T-helper 1 cell treated with Interleukin-12 subunit alpha and Interleukin-12 subunit beta and Interleukin-4 antibody, amounts not matched to agents 30 μg/mL and 1 μg/mL, for 36 hours (primary cell): ENCODE data around the gene FAM180B.
A peak's percentile ranks its signal among the peaks of the same experiment; 100 is the strongest.

Experiments
- H3K27ac Mint-ChIP-seq: one replicate; pipeline ENCODE4 v1.8.0; 2021; ENCODE audit warnings: mild to moderate bottlenecking, mixed read lengths
- H3K27me3 Mint-ChIP-seq: one replicate; pipeline ENCODE4 v1.8.0; 2021; ENCODE audit warnings: low read depth, mixed read lengths
- H3K36me3 Mint-ChIP-seq: one replicate; pipeline ENCODE4 v1.8.0; 2021; ENCODE audit warnings: low read depth, mixed read lengths
- H3K4me1 Mint-ChIP-seq: one replicate; pipeline ENCODE4 v1.8.0; 2021; ENCODE audit warnings: low read depth, mixed read lengths
- H3K4me3 Mint-ChIP-seq: one replicate; pipeline ENCODE4 v1.8.0; 2021; ENCODE audit warnings: mild to moderate bottlenecking, moderate library complexity, mixed read lengths
- H3K9me3 Mint-ChIP-seq: one replicate; pipeline ENCODE4 v1.8.0; 2021; ENCODE audit warnings: mixed read lengths

The FAM180B gene

DNA sequence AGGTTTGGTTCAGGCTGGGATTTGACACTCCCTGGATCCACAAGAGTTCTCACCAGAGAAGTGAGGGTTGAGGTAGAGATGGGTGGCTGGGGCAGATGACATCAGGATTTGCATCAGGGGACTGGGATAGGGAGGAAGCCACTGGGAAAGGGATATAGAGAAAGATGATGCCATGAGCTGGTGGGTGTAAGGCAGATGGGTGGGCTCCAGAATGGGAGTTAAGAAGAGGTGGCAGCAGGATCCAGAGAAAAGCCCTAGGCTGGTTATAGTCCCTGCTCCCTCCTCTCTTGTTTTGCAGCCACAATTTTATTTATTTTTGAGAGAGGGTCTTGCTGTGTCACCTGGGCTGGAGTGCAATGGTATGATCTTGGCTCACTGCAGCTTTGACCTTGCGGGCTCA, 9.5 kb downstream of the FAM180B start:
- Mint-ChIP-seq H3K4me3 (no peak overlapping the region), H3K27ac (no peak overlapping the region), H3K36me3 (no peaks in the 10 kb centered on the region), H3K27me3 (peaks cover 32% of the 10 kb centered on the region), H3K4me1 (peaks cover 12% of the 10 kb centered on the region), H3K9me3 (no peaks in the 10 kb centered on the region)

DNA sequence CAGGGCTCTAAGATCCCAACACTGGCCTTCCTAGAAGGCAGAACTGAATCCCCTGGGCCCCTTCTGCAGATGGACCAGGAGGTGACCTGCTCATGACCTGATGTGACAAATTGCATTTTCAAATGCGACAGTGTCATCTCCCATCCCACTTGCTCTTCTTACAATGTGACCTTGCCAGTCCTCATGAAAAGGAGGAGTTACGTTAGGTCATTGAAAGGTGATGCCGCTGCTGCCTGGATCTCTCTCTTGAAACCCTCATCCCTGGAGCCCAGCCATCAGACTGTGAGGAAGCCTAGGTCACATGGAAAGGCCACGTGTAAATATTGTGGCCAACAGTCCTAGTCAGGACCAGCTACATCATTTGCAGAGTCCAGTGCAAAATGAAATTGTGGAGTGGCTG, 13.4 kb downstream of the FAM180B start:
- Mint-ChIP-seq H3K4me1 (no peaks in the 10 kb centered on the region), H3K9me3 (no peaks in the 10 kb centered on the region), H3K4me3 (no peak overlapping the region), H3K27ac (no peak overlapping the region), H3K27me3 (peaks cover 7% of the 10 kb centered on the region), H3K36me3 (no peaks in the 10 kb centered on the region)

DNA sequence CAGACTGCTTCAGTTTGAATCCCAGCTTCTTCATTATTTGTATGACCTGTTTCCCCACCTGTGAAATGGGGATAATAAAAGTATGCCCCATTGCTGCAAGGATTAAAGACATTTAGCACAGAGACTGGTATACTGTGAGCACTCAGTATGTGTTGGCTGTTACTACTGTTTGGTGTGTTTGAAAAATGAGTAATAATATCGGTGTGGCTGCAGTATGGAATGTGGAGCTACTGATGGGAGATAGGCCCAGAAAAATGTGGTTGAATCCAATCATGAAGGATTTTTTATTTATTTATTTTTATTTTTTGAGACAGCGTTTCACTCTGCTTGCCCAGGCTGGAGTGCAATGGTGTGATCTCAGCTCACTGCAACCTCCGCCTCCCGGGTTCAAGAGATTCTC, 16.8 kb downstream of the FAM180B start:
- no peak overlapping the region for H3K27ac Mint-ChIP-seq
- H3K27me3 Mint-ChIP-seq = no peaks in the 10 kb centered on the region
- no peak overlapping the region for H3K4me3 Mint-ChIP-seq
- H3K9me3 Mint-ChIP-seq = no peaks in the 10 kb centered on the region
- H3K36me3 Mint-ChIP-seq = peaks cover 7% of the 10 kb centered on the region
- H3K4me1 Mint-ChIP-seq = no peaks in the 10 kb centered on the region

DNA sequence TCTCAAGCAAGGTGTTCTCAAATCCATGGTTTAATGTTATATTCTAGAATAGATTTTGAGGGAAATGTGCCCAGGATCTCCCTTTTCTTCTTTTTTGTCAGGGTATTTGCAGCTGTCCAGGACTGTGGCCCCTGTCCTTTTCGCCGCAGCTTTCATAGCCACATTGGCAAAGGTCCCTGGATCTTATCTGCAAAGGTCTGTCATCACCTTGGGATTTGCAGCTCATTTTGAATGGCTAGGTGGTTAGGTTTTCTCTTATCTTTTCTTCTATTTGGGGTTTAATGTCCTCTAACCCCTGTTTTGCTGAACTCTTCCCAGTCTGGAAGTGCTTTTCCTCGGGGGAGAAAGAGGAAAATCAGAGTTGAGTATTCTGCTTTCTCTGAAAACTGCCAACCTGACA, 19.4 kb downstream of the FAM180B start:
- Mint-ChIP-seq H3K27ac (no peak overlapping the region), H3K4me1 (peaks cover 8% of the 10 kb centered on the region), H3K36me3 (peaks cover 12% of the 10 kb centered on the region), H3K27me3 (no peaks in the 10 kb centered on the region), H3K4me3 (no peak overlapping the region), H3K9me3 (no peaks in the 10 kb centered on the region)

DNA sequence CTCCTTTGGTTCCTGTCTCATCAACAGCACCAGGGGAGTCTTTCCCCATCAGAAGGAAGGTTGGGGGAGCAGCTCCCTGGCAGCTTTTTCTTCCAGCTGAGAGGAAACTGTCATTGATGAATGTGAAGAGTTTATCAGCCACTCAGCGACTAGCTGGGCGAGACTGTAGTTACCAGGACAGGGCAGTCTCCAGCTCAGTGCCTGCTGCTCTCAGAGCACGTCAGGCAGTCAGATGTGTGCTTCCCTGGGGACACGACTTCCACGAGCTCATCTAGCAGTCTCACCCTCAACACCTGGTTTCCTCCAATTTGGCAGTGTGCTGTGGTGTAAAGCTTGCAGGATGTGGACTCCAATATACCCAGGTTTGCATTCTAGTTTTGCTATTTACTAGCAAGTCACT, 20.3 kb downstream of the FAM180B start:
- H3K27me3 Mint-ChIP-seq = no peaks in the 10 kb centered on the region
- H3K27ac Mint-ChIP-seq = no peak overlapping the region
- H3K9me3 Mint-ChIP-seq = no peaks in the 10 kb centered on the region
- peaks cover 10% of the 10 kb centered on the region for H3K4me1 Mint-ChIP-seq
- peaks cover 13% of the 10 kb centered on the region for H3K36me3 Mint-ChIP-seq
- H3K4me3 Mint-ChIP-seq = no peak overlapping the region

DNA sequence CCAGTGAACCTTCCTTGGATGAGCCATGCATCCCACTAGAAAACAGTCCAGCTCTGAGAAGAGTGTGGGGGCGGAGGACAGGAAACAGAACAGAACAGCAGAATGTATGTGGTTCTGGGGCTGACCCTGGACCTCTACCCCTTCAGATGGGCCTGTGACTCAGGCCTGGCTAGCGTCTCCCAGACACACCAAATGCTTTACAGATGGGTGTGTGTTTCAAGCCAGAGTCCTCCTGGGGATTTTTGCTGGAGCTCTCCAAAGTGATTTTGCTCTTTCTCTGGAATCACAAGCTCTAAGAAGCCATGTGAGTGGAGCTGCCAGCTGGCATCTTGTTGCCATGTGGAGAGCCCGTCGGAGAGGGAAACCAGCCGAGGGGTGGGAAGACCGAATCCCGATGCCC, 20.9 kb downstream of the FAM180B start:
- Mint-ChIP-seq H3K9me3 (no peaks in the 10 kb centered on the region), H3K27me3 (no peaks in the 10 kb centered on the region), H3K4me3 (no peak overlapping the region), H3K36me3 (peaks cover 13% of the 10 kb centered on the region), H3K4me1 (peaks cover 11% of the 10 kb centered on the region), H3K27ac (no peak overlapping the region)

DNA sequence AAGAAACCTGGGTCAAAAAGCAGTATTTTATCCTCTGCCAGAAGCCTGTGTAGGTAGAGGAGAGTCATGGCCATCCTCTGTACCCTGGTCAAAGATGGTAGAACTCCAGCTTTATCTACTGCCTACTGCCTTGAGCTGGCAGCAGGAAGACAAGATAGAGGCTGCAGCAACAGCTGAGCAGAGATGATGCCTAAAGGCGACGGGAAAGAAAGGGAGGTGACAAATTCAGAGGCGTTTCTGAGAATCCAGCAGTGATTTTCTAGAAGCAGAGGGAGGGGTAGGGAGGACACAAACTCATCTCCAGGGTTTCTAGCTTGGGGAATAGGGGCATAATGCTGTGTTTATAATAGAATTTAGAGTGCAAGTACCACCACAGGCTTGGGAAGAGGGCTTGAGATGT, 23.2 kb downstream of the FAM180B start:
- H3K4me1 Mint-ChIP-seq = peaks cover 11% of the 10 kb centered on the region
- peaks cover 13% of the 10 kb centered on the region for H3K36me3 Mint-ChIP-seq
- no peaks in the 10 kb centered on the region for H3K27me3 Mint-ChIP-seq
- no peaks in the 10 kb centered on the region for H3K9me3 Mint-ChIP-seq
- peak overlapping the region; percentile 38 for H3K27ac Mint-ChIP-seq
- H3K4me3 Mint-ChIP-seq = no peak overlapping the region

DNA sequence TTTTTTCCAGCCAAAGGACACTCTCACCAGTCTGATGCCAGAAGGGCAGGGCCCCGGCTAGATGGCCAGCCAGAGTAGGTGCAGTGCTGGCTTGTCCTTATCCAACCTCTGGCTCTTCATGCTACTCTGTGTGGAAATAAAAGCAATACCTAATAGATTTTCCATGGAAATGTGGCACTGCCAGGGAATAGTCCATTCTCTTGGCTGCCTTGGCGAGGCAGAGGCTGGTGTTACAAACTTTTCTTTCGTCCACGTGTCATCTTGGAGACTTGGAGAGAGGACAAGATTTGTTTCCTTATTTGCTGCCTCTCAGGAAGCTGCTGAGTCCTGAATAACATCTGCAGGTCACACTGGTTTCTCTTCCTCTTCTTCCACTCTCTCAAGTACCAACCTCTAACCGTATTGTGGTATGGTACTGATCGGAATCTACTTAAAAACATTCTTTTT, 24.9 kb downstream of the FAM180B start:
- Mint-ChIP-seq H3K36me3 (peaks cover 11% of the 10 kb centered on the region), H3K4me3 (no peak overlapping the region)

DNA sequence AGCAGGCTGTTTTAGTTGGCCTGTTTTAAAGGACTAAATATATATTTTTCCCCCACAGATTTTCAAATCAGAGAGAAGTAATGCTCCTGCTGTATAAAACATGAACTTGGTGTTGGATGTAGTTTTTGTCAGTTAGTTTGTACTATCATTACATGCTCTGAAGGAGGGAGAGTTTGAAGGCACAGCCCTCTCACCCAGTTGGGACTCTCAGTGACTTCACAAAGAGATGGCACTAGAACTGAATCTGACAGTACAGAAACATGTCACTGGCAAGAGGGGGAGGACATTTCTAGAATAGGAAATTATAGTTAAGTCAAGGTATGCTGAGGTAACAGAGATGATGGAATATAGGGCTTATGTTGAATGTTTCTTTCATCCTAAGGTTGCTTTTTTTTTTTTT, 28.8 kb downstream of the FAM180B start:
- H3K36me3 Mint-ChIP-seq = peaks cover 12% of the 10 kb centered on the region
- no peaks in the 10 kb centered on the region for H3K27me3 Mint-ChIP-seq
- H3K9me3 Mint-ChIP-seq = no peaks in the 10 kb centered on the region
- H3K27ac Mint-ChIP-seq = no peak overlapping the region
- no peak overlapping the region for H3K4me3 Mint-ChIP-seq
- H3K4me1 Mint-ChIP-seq = peaks cover 9% of the 10 kb centered on the region

More for the DNA sequence above, 24.9 kb downstream of the FAM180B start:
- H3K4me1 Mint-ChIP-seq = peaks cover 11% of the 10 kb centered on the region
- no peaks in the 10 kb centered on the region for H3K27me3 Mint-ChIP-seq
- no peak overlapping the region for H3K27ac Mint-ChIP-seq
- no peaks in the 10 kb centered on the region for H3K9me3 Mint-ChIP-seq

DNA sequence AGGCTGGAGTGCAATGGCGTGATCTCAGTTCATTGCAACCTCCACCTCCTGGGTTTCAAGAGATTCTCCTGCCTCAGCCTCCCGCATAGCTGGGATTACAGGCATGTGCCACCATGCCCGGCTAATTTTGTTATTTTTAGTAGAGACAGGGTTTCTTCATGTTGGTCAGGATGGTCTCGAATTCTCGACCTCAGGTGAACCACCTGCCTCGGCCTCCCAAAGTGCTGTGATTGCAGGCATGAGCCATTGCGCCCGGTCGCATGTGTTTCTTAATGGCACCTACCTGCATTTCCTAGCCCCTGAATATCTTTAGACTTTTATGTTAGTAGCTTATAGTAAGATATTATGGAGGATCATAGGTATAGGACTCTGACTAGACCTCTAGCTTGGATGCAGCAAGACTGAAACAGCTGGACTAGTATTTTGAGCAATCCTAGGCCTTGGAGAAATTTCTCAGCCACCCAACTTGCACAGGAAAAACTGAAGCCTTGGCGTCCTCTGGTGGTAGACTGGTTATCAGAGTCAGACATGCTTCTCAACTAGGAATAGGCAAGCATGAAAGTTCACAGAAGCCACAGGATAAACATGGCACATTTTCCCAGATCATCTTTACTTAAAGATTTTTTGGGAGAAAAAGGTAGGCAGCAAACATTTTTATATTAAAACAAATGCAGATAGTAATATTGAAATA, 30.4 kb downstream of the FAM180B start:
- H3K36me3 Mint-ChIP-seq = peaks cover 7% of the 10 kb centered on the region
- H3K4me3 Mint-ChIP-seq = no peak overlapping the region
- no peaks in the 10 kb centered on the region for H3K27me3 Mint-ChIP-seq
- H3K27ac Mint-ChIP-seq = no peak overlapping the region
- H3K9me3 Mint-ChIP-seq = no peaks in the 10 kb centered on the region
- H3K4me1 Mint-ChIP-seq = peaks cover 2% of the 10 kb centered on the region

DNA sequence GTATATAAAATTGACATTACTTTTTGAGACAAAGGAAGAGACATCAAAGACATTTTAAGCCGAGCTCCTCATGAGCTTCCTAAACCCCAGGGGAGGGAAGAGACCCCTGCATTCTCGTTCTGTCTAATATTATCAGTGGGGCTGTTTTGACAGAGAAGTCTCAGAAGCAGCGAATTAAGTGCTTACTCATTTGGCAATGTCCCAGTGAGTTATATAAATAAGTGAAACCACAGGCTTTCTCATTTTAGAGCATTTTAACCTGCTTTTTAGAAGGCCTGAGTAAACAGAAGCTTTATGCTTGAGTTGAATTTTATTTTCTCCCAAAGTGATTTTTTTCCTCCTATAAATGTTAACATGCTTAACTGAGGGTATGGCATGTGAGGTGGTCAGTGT, 30.9 kb downstream of the FAM180B start:
- peaks cover 2% of the 10 kb centered on the region for H3K4me1 Mint-ChIP-seq
- peaks cover 9% of the 10 kb centered on the region for H3K36me3 Mint-ChIP-seq
- no peaks in the 10 kb centered on the region for H3K27me3 Mint-ChIP-seq
- no peaks in the 10 kb centered on the region for H3K9me3 Mint-ChIP-seq
- no peak overlapping the region for H3K4me3 Mint-ChIP-seq
- no peak overlapping the region for H3K27ac Mint-ChIP-seq

DNA sequence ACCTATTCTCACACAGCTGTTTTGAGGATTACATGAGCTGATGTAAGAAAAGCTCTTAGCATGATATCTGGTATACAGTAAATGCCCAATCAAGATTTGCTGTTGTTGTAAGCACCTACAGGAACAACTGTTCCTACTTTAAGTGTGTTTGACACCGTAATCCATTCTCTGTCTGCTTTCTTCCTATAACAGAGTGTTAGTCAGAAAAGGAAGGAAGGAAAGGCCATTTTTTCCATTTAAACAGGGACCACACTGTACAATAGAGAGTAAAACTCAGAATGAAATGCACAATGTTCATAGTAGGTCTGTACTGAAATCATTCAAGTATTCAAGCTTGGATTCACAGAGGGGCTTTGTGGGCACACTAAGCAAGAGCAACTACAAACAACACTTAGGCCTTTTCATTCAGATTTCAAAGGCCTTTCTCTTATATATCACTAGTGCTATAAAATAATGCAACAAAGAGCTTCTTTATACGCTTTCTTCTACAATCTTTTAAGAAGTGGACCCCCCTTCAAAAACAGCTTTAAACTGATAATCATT, 34.4 kb downstream of the FAM180B start:
- Mint-ChIP-seq H3K27ac (no peak overlapping the region), H3K4me1 (peaks cover 2% of the 10 kb centered on the region), H3K36me3 (peaks cover 16% of the 10 kb centered on the region), H3K27me3 (no peaks in the 10 kb centered on the region), H3K4me3 (no peak overlapping the region), H3K9me3 (no peaks in the 10 kb centered on the region)

DNA sequence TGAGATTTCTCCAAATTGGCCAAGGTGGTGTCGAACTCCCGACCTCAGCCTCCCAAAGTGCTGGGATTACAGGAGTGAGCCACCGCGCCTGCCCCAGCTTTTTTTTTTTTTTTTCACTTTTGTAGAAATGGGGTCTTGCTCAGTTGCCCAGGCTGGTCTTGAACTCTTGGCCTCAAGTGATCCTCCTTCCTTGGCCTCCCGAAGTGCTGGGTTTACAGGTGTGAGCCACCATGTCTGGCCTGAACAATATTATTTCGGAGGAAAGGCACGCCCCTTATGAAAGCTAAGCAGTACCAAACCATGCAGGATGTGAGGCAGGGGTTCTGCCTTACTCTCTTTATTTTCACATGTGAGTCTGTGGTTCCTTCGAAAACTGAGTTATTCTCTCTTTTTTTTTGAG, 39.8 kb downstream of the FAM180B start:
- Mint-ChIP-seq H3K27ac (no peak overlapping the region), H3K4me1 (no peaks in the 10 kb centered on the region), H3K27me3 (no peaks in the 10 kb centered on the region), H3K9me3 (no peaks in the 10 kb centered on the region), H3K36me3 (peaks cover 30% of the 10 kb centered on the region), H3K4me3 (no peak overlapping the region)

DNA sequence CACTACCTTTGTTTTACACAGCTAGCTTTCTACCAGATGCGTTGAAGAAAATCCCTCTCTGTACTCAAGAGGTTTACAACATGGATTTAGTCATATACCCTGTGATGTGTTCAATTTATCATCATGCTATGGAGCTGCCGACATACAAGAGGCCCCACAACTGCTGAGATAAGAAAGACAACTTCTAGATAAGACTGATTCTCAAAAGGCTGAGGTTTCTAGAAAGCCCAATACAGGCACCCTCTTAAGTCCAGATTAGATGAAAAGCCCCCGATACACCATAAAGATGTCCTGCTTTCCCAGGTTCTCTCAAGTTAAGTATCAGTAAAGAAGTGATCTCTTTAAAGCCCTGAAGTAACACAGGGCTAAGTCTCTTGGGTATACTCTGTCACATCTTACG, 41.5 kb downstream of the FAM180B start:
- Mint-ChIP-seq H3K4me1 (no peaks in the 10 kb centered on the region), H3K4me3 (no peak overlapping the region), H3K9me3 (no peaks in the 10 kb centered on the region), H3K27me3 (no peaks in the 10 kb centered on the region), H3K27ac (no peak overlapping the region), H3K36me3 (peaks cover 34% of the 10 kb centered on the region)

DNA sequence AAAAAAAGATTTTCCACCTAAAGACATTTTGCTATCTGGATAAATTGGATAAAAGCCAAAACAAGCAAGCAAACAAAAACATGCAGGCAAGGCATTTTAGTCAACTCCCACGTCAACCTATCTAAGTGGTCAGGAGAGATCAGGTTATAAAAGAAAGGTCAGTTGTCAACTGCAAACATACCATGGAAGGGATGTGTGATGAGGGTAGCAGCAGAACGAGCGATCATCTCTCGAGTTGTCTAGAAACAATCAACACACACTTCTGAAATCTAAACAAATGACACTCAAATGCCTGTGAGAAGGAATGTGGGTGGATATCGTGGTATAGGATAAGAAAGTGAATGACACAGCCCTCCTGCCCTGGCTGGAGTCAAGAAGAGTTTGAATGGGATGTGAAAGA, 45.0 kb downstream of the FAM180B start:
- H3K27me3 Mint-ChIP-seq = no peaks in the 10 kb centered on the region
- no peaks in the 10 kb centered on the region for H3K9me3 Mint-ChIP-seq
- H3K36me3 Mint-ChIP-seq = peaks cover 42% of the 10 kb centered on the region
- H3K4me1 Mint-ChIP-seq = peaks cover 1% of the 10 kb centered on the region
- H3K4me3 Mint-ChIP-seq = no peak overlapping the region
- no peak overlapping the region for H3K27ac Mint-ChIP-seq
